Measurements from ENCODE around the gene RRAS2.

RRAS2 gene

DNA sequence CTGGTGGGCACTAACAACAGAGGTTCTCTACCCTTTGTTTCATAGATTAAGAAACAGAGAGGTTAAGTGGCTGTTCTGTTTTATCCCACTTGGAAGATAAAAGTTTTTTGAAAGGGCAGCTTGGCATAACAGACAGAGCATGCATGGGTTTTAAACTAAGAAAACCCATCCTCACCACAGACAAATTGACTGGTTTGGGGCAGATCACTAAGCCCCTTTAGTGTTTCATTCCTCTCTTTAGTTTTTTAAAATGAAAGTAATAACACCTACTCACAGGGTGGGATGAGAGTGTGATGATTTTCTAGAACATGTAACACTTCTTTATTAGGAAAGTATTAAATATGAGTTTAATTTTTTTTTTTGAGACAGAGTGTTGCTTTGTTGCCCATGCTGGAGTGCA is 12.3 kb upstream of the RRAS2 start:
- Histone ChIP-seq H3K27me3 (ENCODE audit: insufficient read depth, poor library complexity, severe bottlenecking) (no peaks in the 10 kb centered on the region), H3K27ac (replicated peaks) (no peak overlapping the region), H3K4me3 (replicated peaks; ENCODE audit: insufficient read depth, low read length) (no peak overlapping the region)
- no peak for TF ChIP-seq POLR2AphosphoS5 (IDR thresholded peaks at IDR 0.05; ENCODE audit: low read depth)
- no peak for TF ChIP-seq GABPA (IDR thresholded peaks at IDR 0.05; ENCODE audit: low read depth)
- no peak for TF ChIP-seq REST (IDR thresholded peaks at IDR 0.05; ENCODE audit: insufficient replicate concordance, low read depth)
- no peak for TF ChIP-seq CTCF (IDR thresholded peaks at IDR 0.05; ENCODE audit: insufficient read depth, low read length)
- no peak for TF ChIP-seq SPI1 (IDR thresholded peaks at IDR 0.05; ENCODE audit: borderline replicate concordance, low read depth)
- no peak for DNase-seq (ENCODE audit: low read depth in 1 of 2, low spot score in 1 of 2)

GRCh38 chr11:14370496-14370895 is 11.5 kb upstream of the RRAS2 start:
- no peak overlapping the region for H3K4me3 ChIP-seq (replicated peaks; ENCODE audit: insufficient read depth, low read length)
- no peak for TF ChIP-seq CTCF (IDR thresholded peaks at IDR 0.05; ENCODE audit: insufficient read depth, low read length)
- no peak for TF ChIP-seq GABPA (IDR thresholded peaks at IDR 0.05; ENCODE audit: low read depth)
- TF ChIP-seq POLR2AphosphoS5 (IDR thresholded peaks at IDR 0.05; ENCODE audit: low read depth): no peak
- TF ChIP-seq REST (IDR thresholded peaks at IDR 0.05; ENCODE audit: insufficient replicate concordance, low read depth): no peak
- TF ChIP-seq SPI1 (IDR thresholded peaks at IDR 0.05; ENCODE audit: borderline replicate concordance, low read depth): no peak
- H3K27ac ChIP-seq (replicated peaks): no peak overlapping the region
- no peak for DNase-seq (ENCODE audit: low read depth in 1 of 2, low spot score in 1 of 2)
- H3K27me3 ChIP-seq (ENCODE audit: insufficient read depth, poor library complexity, severe bottlenecking): no peaks in the 10 kb centered on the region

DNA sequence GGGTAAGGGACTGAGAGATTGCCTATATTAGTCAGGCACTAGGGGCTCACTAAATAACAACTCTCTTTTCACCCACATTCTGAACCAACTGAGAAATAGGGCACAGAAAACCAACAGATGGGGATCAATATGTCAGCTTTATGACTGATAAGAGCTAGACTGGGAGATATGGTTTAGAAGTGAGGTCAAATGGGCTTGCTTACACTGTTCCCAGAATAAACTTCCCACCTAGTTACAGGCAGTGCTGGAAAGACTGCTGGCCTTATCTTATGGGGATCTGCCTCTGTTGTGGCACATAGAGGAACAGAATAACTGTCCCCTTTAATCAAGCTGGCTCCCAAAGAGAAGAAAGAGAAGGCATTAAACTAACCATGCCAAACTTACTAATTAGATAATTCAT is 10.6 kb upstream of the RRAS2 start:
- no peak for DNase-seq (ENCODE audit: low read depth in 1 of 2, low spot score in 1 of 2)
- H3K27me3 ChIP-seq (ENCODE audit: insufficient read depth, poor library complexity, severe bottlenecking): peaks cover 2% of the 10 kb centered on the region
- H3K27ac ChIP-seq (replicated peaks): no peak overlapping the region
- no peak for TF ChIP-seq GABPA (IDR thresholded peaks at IDR 0.05; ENCODE audit: low read depth)
- TF ChIP-seq REST (IDR thresholded peaks at IDR 0.05; ENCODE audit: insufficient replicate concordance, low read depth): no peak
- no peak for TF ChIP-seq SPI1 (IDR thresholded peaks at IDR 0.05; ENCODE audit: borderline replicate concordance, low read depth)
- TF ChIP-seq POLR2AphosphoS5 (IDR thresholded peaks at IDR 0.05; ENCODE audit: low read depth): no peak
- TF ChIP-seq CTCF (IDR thresholded peaks at IDR 0.05; ENCODE audit: insufficient read depth, low read length): no peak
- H3K4me3 ChIP-seq (replicated peaks; ENCODE audit: insufficient read depth, low read length): no peak overlapping the region

Measured in HL-60 (cell line).